ENCODE data around the gene SBF2.

The SBF2 gene

GRCh38 chr11:9851366-9851765 lies 442.7 kb downstream of the SBF2 start:
- peak; percentile 80 for DNase-seq (ENCODE audit: low read depth)

- DNase-seq (ENCODE audit: low read depth), result peak; percentile 42
Measured at GRCh38 chr11:9850224-9850895, 443.7 kb downstream of the SBF2 start.

- no peak for DNase-seq (ENCODE audit: low read depth)
Measured at GRCh38 chr11:9849389-9849788, 444.6 kb downstream of the SBF2 start.

- DNase-seq (ENCODE audit: low read depth), result no peak
Measured at GRCh38 chr11:9847636-9848035, 446.4 kb downstream of the SBF2 start.

GRCh38 chr11:9842923-9843322 lies 451.1 kb downstream of the SBF2 start:
- no peak for DNase-seq (ENCODE audit: low read depth)

DNA sequence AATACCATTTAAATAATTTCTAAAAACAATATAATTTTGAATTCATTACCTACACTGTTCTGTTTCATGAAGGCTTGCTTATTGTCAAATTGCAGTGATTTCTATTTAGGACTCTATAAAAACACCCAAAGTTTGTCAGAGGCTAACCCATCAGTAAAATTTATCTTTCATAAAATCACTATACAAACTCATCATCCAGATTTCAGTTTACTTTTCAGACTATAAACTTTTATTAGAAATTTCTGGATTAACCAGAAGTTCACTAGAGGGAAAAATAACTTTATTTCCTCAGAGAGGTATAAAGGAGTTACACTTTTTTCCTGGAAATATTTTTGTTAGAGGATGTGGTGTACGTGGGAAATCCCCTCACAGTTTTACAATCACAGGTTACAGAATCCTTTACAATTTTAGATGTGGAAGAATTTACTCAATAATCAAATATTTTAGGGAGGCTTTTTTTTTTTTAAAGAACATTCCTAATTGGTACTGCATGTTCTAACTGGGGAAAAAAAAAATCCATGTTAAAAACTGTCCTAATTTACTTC lies 453.5 kb downstream of the SBF2 start:
- DNase-seq (ENCODE audit: low read depth), result no peak

DNA sequence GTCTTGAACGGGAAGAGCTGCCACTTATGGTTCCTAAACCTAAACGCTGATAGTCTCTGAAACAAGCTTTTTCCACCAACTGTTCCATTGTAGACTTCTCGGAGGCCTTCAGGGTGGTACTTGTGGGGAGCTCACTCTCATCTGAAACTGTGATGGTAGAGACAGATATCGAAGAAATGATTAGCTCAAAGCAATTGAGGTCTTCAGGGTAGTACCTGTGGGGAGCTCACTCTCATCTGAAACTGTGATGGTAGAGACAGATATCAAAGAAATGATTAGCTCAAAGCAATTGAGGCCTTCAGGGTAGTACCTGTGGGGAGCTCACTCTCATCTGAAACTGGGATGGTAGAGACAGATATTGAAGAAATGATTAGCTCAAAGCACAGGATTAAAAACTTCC lies 454.5 kb downstream of the SBF2 start:
- no peak for DNase-seq (ENCODE audit: low read depth)

DNA sequence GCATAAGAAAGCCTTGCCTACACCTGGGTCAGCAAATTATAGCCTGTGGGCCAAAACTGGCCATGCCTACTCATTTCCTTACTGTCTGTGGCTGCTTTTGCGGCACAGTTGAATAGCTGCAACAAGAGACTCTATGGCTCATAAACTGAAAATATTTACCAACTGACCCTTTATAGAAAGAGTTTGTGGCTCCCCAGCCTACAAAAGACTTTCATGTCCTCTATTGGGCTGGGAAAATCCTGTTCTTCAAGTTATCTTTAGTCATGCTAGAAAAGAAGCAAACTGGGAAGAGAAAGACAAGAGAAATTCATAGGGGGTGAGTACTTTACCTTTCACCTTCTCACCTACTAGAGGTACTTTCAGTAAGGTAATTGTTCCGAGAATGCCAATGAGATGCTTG lies 455.1 kb downstream of the SBF2 start:
- DNase-seq (ENCODE audit: low read depth), result no peak

DNA sequence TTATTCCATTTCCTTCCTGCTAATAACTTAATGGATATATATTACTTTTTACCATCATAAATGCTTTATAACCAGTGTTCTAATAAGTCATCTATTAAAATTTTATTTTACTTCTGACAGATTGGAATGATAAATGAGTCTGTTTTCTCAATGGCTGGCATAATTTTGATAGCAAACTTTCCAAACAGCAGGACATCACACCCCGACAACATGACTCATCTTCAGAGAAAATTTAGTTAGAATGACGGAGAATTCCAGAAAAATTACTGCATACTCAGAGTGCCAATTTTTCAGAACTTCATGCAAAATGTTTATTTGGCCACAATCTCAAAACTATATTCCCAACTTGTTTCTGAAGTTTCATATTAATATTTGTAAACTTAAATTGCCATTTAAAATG lies 455.8 kb downstream of the SBF2 start:
- no peak for DNase-seq (ENCODE audit: low read depth)

- peak; percentile 98 for DNase-seq (ENCODE audit: low read depth)
Measured at GRCh38 chr11:9834291-9834690, 459.7 kb downstream of the SBF2 start.

- DNase-seq (ENCODE audit: low read depth), result no peak
Measured at GRCh38 chr11:9831122-9831521, 462.9 kb downstream of the SBF2 start.

DNA sequence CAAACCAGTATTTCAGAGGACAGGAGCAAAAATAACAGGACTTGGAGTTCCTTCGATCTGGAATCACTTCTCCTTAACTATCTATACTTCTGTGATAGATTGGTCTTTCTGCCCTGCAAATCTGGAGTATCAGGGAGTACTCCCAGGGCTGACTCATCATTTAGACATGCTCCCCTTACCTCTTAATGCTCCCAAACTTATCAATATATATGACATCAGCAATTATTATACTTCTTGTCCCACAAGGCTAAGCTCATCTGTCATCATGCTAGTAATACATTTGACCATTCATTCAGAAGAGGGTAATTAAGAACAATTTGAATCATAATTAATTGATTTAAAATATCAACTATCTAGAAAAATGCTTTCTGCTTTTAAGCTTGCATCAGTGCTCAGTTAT lies 466.3 kb downstream of the SBF2 start:
- DNase-seq (ENCODE audit: low read depth), result no peak

GRCh38 chr11:9826390-9826789 lies 467.6 kb downstream of the SBF2 start:
- no peak for DNase-seq (ENCODE audit: low read depth)

- DNase-seq (ENCODE audit: low read depth), result no peak
Measured at GRCh38 chr11:9825895-9826294, 468.1 kb downstream of the SBF2 start.

- DNase-seq (ENCODE audit: low read depth), result peak; percentile 57
Measured at GRCh38 chr11:9825315-9825714, 468.7 kb downstream of the SBF2 start.

DNA sequence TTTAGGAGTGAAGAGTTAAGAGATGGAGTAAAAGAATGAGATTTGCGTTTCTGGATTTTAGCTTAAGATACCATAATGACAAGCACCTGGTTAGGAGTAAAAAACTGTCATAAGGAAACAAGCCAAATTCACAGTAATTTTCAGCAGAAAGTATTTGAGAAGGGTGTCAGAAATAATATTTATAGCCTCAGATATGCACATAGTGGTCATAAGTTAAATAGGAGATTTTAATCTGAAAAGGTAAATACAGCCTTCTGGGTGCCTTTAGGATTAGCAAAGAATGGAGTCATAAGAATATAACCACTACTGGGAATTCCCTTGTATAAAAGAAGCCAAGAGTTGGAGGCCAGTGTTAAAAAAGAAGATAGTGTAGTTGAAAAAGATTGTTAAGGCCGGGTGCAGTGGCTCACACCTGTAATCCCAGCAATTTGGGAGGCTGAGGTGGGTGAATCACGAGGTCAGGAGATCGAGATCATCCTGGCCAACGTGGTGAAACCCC lies 470.1 kb downstream of the SBF2 start:
- DNase-seq (ENCODE audit: low read depth), result no peak

DNA sequence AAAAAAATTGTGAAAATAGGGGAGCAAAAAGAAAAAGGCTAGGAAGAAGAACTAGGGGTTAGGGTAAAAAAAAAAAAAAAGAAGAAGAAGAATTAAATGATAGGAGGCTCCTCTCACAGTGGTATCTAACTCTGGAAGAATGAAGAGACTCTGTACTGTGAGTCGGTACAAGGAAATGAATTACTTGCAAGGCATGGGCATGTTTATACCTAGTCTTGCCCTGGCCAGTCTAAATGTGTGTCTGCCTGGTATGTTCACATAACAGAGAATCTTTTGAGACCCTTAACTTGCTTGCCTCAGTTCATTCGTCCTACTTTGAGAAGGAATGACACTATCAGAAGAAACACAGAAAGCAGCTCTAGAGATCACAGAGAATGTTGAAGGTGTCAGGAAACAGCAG lies 470.6 kb downstream of the SBF2 start:
- no peak for DNase-seq (ENCODE audit: low read depth)

- no peak for DNase-seq (ENCODE audit: low read depth)
Measured at GRCh38 chr11:9821008-9821752, 472.8 kb downstream of the SBF2 start.

DNA sequence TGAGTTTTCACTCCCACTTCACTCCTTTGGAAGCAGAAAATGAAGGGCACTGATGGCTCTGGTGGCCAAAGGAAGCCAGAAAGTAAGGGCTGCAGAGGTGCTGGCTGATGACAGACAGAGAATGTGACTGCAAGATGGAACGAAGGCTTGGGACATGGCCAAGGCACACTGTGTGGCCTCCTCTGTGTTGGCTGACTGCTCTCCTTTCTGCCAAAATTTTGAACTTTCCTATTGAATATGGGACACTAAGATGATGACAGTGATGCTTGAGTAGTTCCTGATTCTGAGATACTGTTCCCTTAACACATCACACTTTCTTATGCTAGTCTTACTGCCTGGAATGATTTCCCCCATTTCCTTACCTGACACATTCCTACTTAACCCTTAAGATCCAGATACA lies 473.8 kb downstream of the SBF2 start:
- no peak for DNase-seq (ENCODE audit: low read depth)

GRCh38 chr11:9817191-9817590 lies 476.8 kb downstream of the SBF2 start:
- no peak for DNase-seq (ENCODE audit: low read depth)

DNA sequence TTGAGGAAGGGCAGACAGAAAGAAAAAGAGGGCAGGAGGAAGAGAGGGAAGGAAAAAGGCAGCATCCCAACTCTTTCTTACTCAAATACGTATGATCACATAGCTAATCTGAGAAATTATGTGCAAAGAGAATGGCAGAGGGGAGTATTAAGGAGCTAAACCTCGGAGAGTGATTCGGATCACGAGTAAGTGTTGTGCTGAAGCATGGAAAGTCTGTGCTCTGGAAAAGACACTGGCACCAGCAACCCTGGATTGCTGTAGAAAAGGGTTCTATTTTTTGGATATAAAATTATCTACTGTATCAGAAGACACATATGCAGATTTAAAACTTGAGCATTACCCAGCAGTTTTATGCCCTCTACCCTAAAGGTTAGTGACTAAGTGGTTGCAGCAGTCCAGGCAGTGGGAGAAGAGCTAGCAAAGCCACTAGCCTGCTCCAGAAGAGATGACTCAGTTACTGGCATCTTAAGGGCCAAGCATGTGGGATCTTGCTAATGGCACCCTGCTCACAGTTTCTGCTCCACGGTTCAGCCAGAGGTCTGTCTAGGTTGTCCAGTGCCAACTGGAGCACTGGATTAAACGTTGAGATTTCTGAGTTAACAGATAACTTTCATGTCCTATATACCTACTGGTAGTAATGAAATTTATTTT lies 478.4 kb downstream of the SBF2 start:
- peak; percentile 82 for DNase-seq (ENCODE audit: low read depth)

GRCh38 chr11:9814108-9814507 lies 479.9 kb downstream of the SBF2 start:
- no peak for DNase-seq (ENCODE audit: low read depth)

DNA sequence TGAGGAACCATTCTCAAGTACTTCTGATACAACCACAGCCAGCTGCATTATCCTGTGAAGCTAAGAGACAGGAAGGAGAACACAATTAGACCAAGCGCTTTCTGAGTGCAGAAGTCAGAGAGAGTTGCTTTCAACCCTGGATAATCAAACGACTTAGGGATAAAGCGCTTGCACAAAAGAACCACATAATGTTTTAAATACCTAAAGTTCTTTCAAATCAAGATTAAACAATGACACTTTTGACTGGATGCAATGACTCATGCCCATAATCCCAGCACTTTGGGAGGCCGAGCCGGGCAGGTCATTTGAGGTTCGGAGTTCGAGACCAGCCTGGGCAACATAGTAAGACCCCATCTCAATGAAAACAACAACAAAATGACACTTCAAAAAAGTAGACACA lies 485.1 kb downstream of the SBF2 start:
- DNase-seq (ENCODE audit: low read depth), result peak; percentile 67
